ENCODE data around the gene TMEM163.

Gene TMEM163

DNA sequence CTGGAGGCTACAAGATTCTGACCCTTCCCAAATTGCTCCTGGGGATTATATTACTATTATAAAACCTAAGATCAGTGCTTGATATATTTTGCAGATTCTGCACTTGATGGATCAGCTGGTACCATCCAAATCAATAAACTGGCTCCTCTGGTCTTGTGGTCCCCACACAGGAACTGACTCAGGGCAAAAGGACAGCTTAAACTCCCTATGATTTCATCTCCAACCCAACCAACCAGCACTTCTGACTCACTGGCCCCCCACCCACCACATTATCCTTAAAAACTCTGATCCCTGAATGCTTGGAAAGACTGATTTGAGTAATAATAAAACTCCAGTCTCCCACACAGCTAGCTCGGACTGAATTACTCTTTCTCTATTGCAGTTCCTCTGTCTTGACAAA is 82.1 kb downstream of the TMEM163 start:
- FAIRE-seq (no peak), DNase-seq (ENCODE audit: insufficient read length, low spot score) (no peak)
- TF ChIP-seq, protein P1, sequence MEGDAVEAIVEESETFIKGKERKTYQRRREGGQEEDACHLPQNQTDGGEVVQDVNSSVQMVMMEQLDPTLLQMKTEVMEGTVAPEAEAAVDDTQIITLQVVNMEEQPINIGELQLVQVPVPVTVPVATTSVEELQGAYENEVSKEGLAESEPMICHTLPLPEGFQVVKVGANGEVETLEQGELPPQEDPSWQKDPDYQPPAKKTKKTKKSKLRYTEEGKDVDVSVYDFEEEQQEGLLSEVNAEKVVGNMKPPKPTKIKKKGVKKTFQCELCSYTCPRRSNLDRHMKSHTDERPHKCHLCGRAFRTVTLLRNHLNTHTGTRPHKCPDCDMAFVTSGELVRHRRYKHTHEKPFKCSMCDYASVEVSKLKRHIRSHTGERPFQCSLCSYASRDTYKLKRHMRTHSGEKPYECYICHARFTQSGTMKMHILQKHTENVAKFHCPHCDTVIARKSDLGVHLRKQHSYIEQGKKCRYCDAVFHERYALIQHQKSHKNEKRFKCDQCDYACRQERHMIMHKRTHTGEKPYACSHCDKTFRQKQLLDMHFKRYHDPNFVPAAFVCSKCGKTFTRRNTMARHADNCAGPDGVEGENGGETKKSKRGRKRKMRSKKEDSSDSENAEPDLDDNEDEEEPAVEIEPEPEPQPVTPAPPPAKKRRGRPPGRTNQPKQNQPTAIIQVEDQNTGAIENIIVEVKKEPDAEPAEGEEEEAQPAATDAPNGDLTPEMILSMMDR (IDR thresholded peaks at IDR 0.05; ENCODE audit: insufficient read depth, missing control alignments): no peak

DNA sequence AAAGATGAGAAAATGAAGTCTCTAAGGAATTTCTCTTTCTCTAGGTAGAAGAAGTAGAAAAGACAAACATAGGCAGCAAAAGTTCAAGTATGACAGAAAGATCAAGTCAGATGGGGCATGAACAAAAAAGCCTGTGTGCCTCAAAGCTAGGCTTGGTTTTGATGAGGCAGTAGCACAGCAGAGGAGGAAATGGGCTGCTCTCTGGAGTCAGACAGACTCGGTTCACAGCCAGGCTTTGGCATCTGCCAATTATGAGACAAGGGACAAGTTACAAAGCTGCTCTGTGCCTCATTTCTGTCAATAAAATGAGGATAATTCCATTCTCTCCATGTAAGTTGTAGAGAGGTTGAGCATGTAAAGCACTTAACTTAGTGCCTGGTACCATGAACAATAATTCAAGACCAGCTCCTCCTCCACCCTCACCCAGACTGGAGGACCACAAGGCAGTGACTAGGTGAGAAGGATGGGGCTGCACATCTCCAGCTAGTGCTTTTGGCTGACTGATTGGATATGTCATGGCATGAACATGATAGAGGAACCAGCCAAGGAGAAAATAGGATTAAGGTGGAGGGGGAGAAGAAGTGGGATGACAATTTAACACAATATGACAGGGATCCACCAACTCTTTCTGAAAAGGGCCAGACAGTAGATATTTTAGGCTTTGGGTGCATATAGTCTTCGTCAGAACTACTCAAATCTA is 84.6 kb downstream of the TMEM163 start:
- DNase-seq (ENCODE audit: insufficient read length, low spot score) (no peak), FAIRE-seq (no peak)
- TF ChIP-seq, protein P1 (IDR thresholded peaks at IDR 0.05; ENCODE audit: insufficient read depth, missing control alignments): no peak

DNA sequence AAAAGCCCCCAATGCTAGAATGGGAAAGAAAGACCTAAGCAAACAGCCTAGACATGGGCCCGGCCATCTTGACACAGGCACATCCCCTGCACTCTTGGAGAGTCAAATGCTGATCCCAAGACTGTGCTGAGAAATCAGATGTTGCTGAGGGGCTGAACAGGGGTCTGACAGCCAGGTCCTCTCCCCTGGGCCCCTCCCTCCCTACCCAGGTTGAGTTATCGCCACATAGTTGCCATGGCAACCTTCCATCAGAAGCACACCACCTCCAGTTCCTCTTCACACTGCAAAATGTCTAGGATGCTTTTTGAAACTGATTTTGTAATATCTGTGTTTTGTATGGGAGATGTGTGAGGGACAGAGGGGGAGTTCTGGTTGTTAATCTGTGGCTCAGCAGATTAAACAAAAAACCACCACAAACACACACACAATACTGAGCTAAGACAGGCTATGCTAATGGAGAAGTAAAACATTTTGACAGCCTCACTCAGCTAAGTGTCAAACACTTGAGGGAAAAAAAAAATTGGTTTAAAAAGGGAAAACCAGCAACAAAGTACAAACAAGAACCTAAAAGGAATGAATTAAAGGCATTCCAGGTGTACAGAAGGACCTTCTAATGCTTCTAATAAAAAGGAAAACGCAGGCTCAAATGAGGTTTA is 88.2 kb downstream of the TMEM163 start:
- FAIRE-seq: no peak
- DNase-seq (ENCODE audit: insufficient read length, low spot score): no peak
- TF ChIP-seq, protein P1 (IDR thresholded peaks at IDR 0.05; ENCODE audit: insufficient read depth, missing control alignments): no peak

DNA sequence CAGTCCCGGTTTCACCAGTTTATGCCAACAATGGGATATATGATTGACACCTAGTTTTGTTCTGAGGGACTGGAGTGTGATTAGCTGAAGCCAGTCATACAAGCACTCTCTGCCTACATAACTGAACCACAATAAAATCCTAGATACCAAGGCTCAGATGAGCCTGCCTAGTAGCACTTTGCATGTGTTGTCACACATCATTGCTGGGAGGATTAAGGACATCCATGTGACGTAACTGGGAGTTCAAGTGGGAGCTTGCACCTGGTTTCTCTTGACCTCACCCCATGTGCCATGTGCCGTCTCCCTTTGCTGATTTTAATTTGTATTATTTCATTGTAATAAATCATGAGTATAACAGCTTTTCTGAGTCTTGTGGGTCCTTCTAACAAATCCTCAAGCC is 90.3 kb downstream of the TMEM163 start:
- TF ChIP-seq, protein P1 (IDR thresholded peaks at IDR 0.05; ENCODE audit: insufficient read depth, missing control alignments): no peak
- DNase-seq (ENCODE audit: insufficient read length, low spot score) (no peak), FAIRE-seq (no peak)

DNA sequence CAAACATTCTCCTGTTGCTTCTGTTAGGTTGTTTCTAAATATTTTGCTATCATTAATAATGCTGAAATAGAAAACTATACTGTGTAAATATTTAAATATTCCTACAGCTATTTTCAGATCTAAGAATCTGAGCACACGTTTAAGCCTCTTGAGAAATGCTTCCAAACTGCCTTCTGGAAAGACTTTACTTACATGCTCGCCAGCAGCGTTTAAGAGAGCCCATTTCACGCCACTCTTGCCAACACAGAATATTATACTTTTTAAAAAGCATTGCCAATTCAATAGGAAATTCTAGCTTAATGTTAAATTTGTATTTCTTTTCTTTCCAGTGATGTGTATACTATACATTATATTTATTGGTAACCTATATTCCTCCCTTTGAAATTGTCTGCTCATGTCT is 92.0 kb downstream of the TMEM163 start:
- TF ChIP-seq, protein P1 (IDR thresholded peaks at IDR 0.05; ENCODE audit: insufficient read depth, missing control alignments): no peak
- DNase-seq (ENCODE audit: insufficient read length, low spot score): no peak
- FAIRE-seq: no peak

DNA sequence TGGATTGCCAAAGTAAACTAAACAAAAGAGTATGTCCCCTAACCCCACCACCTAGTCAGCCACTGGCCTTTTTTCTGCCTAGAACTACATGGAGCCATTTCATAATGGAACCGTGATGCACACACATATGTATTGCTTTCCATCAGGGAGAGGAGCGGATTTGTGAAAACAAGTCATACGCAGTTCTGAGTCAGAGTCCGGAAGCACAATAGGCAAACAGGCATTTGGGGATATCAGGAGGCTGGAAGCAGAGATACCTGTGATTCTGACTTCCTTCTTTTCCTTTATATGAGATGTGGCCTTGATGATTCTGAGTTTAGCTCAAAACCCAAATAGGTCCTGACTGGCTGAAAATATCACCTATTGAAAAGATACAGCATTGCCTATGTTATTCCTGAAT is 93.5 kb downstream of the TMEM163 start:
- FAIRE-seq (no peak), DNase-seq (ENCODE audit: insufficient read length, low spot score) (no peak)
- TF ChIP-seq, protein P1 (IDR thresholded peaks at IDR 0.05; ENCODE audit: insufficient read depth, missing control alignments): no peak

DNA sequence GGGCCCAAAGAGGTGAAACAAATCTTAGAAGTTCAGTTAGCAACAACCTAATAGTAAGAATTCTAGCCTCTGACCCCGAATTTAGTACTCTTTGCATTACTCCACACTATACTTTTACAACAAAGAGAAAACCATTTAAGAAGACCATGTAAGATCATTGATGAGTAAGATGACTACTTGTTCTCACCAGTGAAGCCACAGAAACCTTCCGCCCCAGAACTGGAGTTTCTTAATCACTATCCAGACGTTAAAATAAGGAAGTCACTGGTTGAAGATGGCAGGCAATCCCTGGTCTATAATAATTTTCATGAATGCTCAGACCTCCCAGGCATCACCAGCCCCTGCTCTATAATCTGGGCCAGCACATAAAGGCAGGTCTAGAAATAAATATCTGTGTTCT is 95.0 kb downstream of the TMEM163 start:
- FAIRE-seq: no peak
- no peak for DNase-seq (ENCODE audit: insufficient read length, low spot score)
- TF ChIP-seq, protein P1 (IDR thresholded peaks at IDR 0.05; ENCODE audit: insufficient read depth, missing control alignments): no peak

All from D721Med (cell line).